ENCODE data around the gene ATP5PB.

The ATP5PB gene

GRCh38 chr1:111476214-111476613, 26.9 kb downstream of the ATP5PB start:
- no peak for DNase-seq

DNA sequence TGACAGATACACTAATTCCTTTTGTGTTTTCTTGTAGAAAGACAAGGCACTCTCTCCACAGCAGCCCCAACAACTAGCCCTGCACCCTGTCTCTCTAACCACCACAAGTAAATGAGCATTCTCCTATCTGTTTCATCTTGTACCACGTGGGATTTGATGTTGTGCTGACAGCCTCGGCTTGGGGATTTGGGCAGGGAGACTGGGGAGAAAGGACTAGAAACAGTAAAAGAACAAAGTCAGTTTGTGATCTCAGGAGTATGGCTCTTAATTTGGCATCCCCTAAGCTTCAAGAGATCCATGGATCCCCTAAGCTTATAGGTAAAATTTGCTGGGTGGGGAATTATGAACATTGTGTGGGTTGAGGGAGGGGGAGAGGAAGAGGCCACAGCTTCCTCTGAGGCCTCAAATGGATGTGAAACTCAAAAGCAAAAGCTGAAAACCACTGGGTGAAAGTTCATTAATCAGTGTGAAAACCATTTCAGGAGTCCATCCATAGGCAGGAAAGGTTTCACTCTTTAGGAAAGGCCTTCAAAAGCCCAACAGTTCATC, 27.6 kb downstream of the ATP5PB start:
- DNase-seq, result no peak

GRCh38 chr1:111480674-111481073, 31.4 kb downstream of the ATP5PB start:
- DNase-seq, result no peak

- peak in 3 of 4 experiments; percentile 11 to 51 (median 32) for DNase-seq
Measured at GRCh38 chr1:111481387-111482221, 32.3 kb downstream of the ATP5PB start.

DNA sequence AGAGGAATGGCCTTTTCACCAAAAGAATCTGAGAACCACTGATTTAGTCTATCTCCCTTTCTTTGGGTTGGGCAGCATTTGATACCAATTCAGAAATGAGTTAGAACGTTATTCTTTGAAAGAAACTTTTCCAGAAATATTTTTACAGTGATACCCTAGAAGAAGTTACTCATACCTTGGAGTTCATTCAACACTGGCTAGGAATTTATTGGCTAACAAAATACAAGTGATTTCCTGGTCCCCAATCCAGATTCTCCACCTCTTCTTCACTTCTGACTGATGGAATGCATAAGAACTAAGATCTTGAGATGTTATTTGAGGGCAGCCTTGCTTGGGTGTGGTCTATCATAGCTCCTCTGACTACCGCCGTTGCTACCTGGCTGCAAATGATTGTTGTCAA, 33.9 kb downstream of the ATP5PB start:
- DNase-seq, result no peak

- DNase-seq, result no peak
Measured at GRCh38 chr1:111483876-111484275, 34.6 kb downstream of the ATP5PB start.

DNA sequence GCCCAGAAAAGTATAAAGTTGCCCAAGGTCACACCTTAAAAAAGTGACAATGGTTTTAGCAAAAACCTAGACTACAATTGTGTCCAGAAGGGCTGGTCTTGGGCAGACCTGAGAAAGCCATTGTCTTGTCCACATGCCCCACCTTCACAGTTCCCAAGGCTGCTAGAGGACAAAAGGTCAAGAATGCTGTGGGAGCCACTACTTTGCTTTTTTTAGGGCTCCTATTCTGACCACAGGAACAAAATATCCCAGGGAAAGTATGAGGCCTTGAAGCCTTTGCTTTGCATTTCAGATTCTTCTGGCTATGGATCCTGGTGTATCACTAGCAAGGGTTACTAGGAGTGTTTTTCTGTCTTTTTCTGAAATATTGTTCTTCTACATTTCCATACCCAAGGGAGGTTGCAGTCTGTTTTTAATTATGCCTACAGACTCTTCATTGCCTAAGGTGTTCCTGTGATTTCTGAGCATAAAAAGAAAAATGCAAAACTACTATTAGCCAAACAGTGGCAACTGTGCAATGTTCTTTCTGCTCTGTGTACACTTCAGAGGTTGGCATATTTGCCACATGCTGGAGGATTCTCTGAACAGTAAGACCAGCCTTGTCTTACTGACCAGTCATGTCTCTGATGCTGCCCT, 35.2 kb downstream of the ATP5PB start:
- no peak for DNase-seq

DNA sequence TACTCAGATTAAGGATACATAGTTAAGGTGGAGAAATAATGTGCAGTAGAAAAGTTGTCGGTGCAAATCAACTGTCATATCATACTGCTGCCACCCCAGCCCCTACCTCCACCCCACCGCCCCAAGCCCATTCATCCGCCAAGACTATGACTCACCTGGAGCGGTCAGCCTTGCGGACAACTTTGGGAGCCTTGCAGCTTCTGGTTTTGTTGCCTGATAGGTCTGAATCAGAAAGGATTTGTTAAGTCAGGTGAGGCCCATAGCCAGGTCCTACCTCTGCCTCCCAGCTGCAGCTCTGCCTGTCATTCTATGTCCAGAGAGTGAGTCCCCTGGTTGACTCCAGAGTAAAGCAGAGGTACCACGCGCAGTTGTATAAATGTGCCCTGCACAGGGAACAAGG, 37.2 kb downstream of the ATP5PB start:
- no peak for DNase-seq

- no peak for DNase-seq
Measured at GRCh38 chr1:111487133-111487532, 37.9 kb downstream of the ATP5PB start.

GRCh38 chr1:111488669-111489068, 39.4 kb downstream of the ATP5PB start:
- no peak for DNase-seq

DNA sequence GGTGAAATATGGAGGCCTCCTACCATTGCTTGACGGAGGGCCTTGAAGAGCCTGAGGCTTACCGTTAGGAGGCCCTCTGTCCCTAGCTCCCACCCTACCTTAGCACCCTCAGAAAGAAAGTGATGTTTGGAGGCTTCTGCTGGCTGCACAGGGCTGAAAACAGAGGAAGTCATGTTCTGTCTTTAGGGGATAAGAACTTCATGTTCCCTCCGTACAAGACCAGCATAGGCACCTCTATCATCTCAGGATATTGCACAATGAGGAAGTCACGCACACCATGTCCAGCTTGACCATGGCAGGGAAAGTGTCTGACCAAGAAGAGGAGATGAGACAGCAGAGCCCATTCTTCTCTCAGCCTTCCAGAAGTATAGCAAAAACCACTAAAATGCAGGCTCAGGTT, 40.3 kb downstream of the ATP5PB start:
- DNase-seq, result no peak

DNA sequence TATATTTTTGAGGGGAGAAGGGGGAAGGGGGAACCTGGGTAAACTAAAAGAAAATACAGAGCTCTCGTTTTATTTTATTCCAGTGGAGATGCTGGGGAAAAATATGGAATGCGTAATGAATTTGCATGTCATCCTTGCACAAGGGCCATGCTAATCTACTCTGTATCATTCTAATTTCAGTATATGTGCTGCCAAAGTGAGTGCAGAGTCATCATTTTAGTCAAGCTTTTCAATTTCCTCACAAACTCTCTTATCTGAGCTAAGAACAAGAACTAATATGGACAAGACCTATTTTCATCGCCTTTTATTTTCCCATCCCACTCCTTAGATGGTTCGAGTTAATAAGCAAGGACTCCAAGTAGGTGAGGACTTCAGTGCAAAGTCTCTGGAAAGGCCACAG, 41.0 kb downstream of the ATP5PB start:
- DNase-seq, result no peak

GRCh38 chr1:111491070-111491469, 41.8 kb downstream of the ATP5PB start:
- DNase-seq, result no peak

- DNase-seq, result no peak
Measured at GRCh38 chr1:111496398-111496797, 47.1 kb downstream of the ATP5PB start.

GRCh38 chr1:111497592-111497991, 48.3 kb downstream of the ATP5PB start:
- DNase-seq, result no peak

DNA sequence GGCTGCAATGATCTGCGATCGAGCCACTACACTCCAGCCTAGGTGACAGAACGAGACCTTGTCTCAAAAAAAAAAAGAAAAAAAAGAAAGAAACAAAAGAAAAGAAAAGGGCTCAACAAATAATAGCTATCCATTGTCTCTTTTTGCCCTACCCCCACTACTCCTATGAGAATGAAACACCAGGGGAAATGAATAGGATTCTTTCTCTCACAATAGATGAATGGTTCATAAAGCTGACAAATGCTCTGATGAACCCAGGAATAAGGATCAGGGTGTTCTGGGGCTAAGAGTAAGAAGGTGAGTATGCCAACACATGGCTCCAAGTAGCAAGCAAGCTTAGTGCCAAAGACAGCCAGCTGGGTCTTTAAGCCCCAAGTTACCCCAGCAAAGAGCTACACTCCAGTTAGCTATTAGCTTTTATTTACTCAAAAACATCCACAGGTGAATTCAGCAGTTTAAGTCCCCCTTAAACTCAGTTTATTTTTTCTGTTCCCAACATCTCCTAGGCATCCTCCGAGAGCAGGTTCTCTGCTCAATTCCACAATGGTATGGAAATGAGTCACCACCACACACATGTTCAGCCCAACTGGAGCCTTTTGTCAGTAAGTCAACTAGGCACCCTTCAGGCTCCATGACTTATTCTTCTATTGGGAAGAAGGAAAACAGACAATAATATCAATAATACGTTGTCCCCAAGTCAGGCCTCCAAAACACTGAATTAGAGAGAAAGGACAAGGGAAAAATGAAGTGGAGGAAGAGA, 49.9 kb downstream of the ATP5PB start:
- no peak for DNase-seq

DNA sequence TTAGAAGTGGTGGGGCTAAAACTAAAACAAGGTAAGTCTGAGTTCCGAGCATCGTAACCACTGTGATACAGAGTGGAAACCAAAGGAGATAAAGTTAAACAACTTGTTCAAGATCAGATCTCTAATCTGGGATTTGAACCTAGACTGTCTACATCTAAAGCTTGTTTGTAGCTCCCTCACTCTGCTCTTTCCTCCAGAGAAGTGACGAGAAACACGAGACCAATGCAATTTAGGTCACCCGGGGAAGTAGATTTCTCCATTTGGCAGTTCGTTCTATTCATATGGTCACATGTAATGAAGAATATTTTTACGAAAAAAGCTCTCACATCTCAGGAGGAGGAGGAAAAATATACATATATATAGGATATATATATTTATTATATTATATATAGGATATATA, 52.4 kb downstream of the ATP5PB start:
- DNase-seq, result no peak

GRCh38 chr1:111503585-111504060, 54.4 kb downstream of the ATP5PB start, which contains the start of the genes ADORA3 and TMIGD3:
ADORA3 (minus strand) TSS chr1:111503633; CDS start chr1:111503354, 279 bp downstream.
TMIGD3 (minus strand) TSS chr1:111503633; CDS start chr1:111503354, 279 bp downstream.
- DNase-seq, result no peak

DNA sequence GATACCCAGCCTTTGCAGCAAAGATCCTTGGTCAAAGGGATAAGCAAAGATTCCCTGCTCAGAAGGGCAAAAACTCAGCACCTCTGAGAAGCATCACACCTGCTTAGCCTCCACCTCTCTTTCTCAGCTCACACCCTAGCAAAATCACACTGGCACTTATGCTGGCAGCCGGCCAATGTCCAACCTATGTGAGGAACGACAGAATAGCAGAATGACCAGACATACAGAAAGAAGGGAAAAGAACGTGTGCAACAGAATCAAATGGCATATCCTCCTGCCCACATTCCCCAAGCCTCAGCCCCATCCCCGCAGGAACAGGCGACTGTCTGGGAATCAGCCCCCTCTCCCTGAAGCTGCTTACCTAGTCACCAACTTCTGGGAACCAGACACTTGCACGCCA, 54.8 kb downstream of the ATP5PB start:
- DNase-seq, result no peak

- DNase-seq, result no peak
Measured at GRCh38 chr1:111505641-111506119, 56.4 kb downstream of the ATP5PB start.

GRCh38 chr1:111506561-111506960, 57.3 kb downstream of the ATP5PB start:
- DNase-seq, result no peak

DNA sequence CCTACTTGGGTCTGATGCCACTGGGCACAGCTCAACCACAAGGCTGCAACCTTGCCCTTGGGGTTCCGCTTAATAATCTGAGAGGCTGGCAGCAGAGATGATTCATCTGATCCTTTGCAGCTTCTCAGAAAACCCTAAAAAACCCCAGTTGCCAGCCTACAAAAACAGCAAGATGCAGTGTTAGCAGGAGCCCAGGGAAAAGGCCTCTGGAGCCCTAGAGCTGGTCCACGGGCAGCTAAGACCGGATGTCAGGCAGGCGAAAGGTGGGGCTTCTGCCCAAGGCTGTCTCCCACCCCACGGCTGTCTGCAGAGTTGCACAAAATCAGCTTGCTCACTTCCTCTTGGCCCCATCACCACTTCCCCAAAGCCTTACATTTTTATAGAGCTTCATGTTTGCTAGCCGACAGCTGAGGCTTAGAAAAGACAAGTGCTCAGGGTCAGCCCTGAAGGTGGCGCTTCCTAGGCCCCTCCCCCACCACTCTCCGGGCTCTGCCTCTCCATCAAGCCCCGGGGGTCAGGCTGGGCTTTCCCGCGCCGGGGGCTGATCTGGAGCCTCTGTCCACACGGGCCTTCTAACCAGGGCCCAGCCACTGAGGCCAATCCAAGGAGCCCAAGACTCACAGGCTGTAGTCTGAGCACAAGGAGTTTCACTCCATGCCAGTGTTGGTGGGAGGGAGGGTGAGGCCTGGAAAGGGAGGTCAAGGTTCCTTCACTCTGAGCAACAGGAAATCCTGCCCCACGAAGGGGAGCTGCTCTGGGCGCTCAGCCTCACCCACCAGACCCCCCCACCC, 58.3 kb downstream of the ATP5PB start:
- peak in 2 of 4 experiments; percentile 28 to 43 for DNase-seq
